Central memory CD4-positive, alpha-beta T cell (primary cell): Measurements from ENCODE around the gene SETD1A.

Experiments
- DNase-seq: peaks from one replicate; pipeline ENCODE4 v3.0.0; 2022

The SETD1A gene

DNA sequence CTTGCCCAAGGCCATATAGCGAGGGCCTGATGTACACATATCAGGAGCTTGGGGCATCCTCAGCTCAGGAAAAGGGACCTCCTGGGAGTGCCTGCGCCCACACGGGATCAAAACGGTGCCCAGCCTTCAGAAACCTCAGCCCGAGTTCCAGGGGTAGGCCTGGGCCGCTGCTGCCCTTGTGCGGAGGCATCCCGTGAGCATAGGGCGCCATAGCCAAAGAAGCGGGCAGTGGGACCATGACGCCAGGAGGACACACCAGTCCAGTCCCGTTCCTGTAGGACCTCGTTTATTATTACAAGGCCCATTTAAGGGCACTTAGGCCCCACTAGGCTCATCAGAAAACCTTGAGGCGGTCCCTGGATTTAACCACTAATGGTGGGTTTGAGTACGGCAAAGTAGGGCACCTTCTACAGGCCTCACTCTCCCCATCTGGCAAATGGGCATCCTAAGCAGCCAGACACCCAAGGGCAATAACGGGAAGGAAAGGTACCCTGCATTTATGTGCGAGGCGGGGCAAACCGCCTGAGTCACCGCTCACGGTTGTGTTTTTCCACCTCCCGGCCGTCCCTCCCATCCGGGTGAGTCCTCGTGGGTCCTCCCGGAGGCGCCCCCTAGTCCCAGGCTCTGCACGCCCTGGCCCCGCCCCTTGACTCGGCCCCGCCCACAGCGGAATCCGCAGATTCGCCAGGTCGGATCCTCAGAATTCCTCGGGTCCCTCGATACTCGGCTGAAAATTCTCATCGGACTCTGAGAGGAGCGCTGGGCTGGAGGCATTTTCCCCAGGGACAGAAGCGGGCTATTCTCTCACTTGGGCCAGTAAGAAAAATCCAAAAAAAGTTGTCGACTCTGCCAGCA lies 726 bp upstream of the SETD1A start:
- DNase-seq: peak; percentile 69

DNA sequence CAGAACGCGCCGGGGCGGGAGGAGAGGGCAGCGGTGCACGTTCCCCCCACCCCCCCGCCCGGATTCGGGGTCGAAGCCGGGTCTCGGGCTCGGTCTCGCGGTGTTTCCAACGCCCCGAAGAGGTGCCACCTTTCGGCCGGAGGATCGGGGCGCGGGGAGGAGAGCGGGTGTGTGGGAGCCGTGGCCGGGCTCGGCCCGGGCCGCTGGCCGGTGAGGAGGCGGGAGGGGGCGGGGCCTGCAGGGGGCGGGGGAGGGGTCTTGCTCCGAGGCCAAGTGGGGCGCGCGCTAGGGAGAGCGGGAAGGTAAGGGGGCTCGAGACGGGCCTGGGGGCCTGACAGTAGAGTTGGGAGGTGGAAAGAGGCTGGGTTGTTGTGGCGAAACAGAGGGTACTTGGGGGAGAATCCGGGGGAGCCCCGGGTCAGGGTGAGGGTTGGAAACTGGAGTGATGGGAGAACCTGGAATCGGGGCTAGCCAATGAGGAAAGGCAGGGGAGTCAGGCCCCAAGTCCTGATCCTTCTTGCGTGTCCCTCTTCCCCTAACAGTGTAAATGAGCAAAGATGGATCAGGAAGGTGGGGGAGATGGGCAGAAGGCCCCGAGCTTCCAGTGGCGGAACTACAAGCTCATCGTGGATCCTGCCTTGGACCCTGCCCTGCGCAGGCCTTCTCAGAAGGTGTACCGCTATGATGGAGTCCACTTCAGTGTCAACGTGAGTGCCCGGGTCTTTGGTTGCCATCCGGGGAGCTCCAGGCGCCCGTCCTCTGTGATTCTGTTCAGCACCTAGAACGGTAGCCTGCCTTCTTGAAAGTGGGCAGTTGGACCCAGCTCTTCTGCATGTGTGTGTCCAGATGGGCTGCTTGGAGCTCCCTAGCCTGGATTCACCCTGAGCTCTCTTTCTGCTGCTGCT lies 873 bp downstream of the SETD1A start:
- no peak for DNase-seq

DNA sequence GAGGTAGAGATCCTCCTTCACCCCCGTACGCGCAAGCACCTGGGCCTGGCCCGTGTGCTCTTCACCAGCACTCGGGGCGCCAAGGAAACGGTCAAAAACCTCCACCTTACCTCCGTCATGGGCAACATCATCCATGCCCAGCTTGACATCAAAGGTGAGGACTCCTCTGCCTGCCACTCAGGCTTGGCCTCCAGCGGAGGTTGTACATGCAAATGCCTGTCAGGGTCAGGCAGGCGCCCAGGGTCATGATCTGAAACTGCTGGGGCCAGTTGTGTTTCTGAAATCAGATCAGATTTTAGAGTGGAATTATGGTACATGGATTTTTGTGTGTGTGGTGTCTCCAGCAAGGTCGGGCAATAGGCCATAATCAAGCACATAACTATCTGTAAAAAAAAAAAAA lies 3.8 kb downstream of the SETD1A start:
- DNase-seq: no peak

DNA sequence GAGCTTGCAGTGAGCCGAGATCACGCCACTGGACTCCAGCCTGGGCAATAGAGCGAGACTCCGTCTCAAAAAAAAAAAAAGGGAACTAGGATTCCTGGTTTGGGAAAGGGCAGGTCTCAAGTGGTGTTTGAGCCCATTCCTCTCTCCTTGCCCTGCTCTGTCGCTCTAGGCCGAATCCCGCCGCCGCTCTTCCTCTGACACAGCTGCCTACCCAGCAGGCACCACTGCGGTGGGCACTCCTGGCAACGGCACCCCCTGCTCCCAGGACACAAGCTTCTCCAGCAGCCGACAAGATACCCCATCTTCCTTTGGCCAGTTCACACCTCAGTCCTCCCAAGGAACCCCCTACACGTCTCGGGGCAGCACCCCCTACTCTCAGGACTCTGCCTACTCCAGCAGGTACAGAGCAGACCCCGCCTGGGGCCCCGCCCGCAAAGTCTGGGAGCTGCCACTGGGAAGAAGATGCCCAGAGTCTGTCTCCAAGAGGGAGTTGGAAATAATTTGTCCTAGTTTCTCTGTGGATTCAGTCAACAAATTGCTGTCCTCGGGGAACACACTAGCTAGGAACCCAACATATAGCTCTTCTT lies 6.5 kb downstream of the SETD1A start:
- DNase-seq: no peak

DNA sequence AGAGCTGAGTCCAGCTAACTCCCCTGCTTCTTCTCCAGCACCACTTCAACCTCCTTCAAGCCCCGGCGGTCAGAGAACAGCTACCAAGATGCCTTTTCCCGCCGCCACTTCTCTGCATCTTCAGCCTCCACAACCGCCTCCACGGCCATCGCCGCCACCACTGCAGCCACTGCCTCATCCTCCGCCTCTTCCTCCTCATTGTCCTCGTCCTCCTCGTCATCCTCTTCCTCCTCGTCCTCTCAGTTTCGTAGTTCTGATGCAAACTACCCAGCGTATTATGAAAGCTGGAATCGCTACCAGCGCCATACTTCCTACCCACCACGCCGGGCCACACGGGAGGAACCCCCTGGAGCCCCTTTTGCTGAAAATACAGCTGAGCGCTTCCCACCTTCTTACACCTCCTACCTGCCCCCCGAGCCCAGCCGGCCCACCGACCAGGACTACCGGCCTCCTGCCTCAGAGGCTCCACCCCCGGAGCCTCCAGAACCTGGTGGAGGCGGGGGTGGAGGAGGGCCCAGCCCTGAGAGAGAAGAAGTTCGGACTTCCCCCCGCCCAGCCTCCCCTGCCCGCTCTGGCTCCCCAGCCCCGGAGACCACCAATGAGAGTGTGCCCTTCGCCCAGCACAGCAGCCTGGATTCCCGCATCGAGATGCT lies 7.1 kb downstream of the SETD1A start:
- no peak for DNase-seq

DNA sequence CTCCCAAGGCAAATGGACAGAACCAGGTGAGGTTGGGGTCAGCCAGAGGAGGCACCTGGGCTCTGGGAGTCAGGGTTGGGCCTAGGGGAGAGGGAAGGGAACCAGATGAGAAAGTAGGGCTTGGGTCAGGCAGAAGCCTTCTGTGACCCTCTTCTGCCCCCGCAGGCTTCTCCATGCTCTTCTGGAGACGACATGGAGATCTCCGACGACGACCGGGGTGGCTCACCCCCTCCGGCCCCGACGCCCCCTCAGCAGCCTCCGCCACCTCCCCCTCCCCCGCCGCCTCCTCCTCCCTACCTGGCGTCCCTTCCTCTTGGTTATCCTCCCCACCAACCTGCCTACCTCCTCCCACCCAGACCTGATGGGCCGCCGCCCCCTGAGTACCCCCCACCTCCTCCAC lies 7.9 kb downstream of the SETD1A start:
- DNase-seq: no peak

DNA sequence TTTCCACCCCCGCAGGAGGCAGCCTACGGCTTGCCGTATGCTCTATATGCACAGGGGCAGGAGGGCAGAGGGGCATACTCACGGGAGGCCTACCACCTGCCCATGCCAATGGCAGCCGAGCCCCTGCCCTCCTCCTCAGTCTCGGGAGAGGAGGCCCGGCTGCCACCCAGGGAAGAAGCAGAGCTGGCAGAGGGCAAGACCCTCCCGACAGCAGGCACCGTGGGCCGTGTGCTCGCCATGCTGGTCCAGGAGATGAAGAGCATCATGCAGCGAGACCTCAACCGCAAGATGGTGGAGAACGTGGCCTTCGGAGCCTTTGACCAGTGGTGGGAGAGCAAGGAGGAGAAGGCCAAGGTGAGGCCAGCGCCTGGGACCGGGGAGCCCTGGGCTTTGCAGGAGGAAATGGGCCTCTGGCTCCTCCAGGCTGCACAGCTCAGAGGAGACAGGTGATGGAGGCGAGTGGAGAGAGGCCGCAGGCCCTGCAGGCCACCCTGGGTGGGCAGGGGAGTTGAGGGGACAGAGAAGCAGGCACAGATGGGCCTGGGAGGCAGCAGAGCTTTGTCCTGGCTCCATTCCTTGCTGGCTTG lies 8.6 kb downstream of the SETD1A start:
- no peak for DNase-seq

DNA sequence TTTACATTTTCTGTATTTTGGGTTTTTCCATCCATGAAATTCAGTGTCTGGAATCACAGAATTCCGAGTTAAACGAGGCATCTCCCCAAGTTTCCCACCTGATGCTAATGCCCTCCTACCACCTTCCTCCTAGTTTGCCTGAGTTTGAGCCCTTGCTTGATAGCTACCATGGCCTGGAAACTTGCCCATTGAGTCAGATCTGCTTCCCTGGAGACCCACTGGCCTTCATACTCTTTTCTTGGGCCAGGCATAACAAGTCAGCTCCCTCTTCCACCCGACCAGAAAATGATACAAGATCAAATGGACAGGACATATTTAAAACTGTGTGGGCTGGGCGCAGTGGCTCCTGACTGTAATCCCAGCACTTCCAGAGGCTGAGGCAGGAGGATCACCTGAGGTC lies 10.2 kb downstream of the SETD1A start:
- no peak for DNase-seq

DNA sequence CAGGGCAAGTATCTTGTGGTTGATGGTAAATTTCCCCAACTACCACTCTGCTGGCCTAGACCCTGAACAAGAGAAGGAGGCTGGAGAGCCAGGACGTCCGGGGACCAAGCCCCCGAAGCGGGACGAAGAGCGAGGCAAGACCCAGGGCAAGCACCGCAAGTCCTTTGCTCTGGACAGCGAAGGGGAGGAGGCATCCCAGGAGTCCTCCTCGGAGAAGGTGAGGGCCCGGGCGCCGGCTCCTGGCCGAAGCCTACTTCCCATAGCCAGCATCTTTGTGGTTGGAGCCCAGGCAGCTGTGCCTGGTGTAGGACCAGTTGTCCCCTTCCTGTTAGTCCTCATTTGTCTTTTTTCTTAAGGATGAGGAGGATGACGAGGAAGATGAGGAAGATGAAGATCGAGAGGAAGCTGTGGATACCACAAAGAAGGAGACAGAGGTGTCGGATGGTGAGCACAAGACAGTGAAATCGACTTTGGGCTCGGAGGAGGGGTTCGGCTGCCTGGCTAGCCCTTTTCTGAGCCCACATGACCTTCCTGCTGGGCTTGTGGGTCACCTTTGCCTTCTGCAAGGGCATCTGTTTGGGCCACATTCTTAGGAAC lies 11.8 kb downstream of the SETD1A start:
- no peak for DNase-seq

DNA sequence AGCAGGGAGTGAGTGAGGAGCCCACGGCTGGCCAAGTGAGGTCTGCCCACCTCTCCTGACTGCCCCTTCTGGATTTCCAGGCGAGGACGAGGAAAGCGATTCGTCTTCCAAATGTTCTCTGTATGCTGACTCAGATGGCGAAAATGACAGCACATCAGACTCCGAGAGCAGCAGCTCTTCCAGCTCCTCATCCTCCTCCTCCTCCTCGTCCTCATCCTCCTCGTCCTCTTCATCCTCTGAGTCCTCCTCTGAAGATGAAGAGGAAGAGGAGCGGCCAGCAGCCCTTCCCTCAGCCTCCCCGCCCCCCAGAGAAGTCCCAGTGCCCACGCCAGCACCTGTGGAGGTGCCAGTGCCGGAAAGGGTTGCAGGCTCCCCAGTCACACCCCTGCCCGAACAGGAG lies 13.7 kb downstream of the SETD1A start:
- no peak for DNase-seq

DNA sequence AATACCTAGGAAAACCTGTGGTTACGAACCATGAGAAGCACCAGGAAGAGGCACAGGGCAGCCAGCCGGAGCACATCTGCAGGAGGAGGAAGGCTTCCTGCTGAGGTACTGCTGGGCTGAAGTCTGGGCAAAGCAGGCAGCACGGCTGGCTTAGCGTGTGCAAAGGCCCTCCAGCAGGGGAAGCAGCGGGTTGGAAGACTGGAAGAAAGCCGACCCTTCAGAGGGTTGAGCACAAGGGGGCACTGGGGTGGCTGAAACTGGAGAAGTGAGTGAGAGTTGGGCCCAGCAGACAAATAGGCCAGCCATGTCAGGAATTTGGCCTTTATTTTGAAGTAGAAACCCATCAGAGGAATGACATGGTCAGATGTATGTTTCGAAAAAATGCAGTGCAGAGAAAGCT lies 15.3 kb downstream of the SETD1A start:
- no peak for DNase-seq

DNA sequence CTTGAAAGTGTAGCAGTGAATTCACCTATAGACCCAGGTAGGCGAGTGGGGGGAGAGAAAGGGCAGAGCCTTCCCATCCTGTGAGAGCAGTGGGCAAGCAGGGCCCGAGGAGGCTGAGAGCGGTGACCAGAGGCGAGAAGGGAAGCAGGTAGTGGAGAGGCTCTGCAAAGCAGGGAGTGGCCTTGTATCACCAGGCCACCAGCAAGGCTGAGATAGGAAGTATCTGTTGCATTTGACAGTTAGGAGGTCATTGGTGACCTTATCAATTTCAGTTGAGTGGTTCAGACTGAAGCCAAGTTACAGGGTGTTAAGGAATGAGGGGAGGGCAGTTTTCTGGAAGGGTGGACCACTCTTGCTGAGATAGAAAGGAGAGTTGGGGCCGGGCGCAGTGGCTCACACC lies 16.8 kb downstream of the SETD1A start:
- DNase-seq: no peak

DNA sequence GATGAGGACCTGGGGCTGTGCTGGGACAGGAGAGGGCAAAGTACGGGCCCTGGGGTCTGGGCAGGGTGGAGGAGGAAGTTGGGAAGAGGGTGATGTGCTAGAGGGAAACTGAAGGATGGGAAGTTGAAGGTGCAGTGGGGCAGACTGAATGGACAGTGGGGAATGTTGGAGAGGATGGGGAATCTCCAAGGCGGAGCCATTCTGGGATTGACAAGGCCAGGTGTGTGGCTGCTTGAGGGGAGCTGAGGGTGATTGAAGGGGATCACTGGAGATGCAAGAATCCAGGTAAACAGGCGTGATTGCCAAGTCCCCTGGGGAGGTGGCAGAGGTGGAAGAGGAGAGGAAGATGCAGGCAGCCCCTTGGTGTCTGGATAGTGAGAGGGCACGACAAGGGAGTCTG lies 18.9 kb downstream of the SETD1A start:
- no peak for DNase-seq

DNA sequence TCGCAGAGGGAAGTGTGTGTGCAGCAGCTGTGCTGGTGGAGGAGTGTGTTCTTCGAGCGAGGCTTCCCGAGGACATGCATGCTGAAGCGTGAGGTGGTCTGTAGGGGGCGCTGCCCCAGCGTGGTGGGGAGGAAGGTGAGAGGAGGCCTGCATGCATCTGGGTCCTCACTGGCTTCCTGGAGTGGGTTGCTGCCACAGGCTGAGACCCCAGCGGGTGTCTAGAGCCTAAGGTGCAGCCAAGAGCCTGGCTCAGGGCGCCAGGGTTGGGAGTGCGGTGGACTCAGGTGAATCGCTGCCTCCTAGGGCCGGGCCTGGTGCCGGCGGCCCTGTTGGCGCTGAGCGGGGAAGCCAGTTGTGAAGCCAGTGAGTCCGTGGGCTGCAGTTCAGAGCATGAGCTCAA lies 19.9 kb downstream of the SETD1A start:
- no peak for DNase-seq

DNA sequence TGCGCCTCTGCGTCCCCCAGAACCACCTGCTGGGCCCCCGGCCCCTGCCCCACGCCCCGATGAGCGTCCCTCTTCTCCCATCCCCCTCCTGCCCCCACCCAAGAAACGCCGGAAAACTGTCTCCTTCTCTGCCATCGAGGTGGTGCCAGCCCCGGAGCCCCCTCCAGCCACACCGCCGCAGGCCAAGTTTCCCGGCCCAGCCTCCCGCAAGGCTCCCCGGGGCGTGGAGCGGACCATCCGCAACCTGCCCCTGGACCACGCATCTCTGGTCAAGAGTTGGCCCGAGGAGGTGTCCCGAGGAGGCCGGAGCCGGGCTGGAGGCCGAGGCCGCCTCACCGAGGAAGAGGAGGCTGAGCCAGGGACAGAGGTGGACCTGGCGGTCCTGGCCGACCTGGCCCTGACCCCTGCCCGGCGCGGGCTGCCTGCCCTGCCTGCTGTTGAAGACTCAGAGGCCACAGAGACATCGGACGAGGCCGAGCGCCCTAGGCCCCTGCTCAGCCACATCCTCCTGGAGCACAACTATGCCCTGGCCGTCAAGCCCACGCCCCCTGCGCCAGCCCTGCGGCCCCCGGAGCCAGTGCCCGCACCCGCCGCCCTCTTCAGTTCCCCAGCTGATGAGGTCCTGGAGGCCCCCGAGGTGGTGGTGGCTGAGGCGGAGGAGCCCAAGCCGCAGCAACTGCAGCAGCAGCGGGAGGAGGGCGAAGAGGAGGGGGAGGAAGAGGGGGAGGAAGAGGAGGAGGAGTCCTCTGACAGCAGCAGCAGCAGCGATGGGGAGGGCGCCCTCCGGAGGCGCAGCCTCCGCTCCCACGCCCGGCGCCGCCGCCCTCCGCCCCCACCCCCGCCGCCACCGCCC lies 21.8 kb downstream of the SETD1A start:
- DNase-seq: no peak

DNA sequence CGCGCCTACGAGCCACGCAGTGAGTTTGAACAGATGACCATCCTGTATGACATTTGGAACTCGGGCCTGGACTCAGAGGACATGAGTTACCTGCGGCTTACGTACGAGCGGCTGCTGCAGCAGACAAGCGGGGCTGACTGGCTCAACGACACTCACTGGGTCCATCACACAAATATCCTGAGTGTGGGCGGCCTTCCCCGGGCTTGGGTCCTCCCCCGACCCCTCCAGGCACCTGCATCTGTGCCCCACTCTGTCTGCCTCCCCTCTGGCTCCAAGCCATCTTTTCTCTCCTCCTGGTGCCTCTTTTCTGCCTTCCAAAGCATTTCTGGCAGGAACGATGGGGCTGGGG lies 22.4 kb downstream of the SETD1A start:
- DNase-seq: no peak

DNA sequence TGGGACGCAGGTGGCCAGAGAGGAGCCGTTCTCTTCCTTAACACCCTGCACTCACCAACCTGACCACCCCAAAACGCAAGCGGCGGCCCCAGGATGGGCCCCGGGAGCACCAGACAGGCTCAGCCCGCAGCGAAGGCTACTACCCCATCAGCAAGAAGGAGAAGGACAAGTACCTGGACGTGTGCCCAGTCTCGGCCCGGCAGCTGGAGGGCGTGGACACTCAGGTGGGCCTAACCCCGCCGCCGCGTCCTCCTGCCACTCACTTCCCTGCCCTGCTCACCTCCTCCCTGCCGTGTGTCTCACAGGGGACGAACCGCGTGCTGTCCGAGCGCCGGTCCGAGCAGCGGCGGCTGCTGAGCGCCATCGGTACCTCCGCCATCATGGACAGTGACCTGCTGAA lies 22.9 kb downstream of the SETD1A start:
- no peak for DNase-seq

DNA sequence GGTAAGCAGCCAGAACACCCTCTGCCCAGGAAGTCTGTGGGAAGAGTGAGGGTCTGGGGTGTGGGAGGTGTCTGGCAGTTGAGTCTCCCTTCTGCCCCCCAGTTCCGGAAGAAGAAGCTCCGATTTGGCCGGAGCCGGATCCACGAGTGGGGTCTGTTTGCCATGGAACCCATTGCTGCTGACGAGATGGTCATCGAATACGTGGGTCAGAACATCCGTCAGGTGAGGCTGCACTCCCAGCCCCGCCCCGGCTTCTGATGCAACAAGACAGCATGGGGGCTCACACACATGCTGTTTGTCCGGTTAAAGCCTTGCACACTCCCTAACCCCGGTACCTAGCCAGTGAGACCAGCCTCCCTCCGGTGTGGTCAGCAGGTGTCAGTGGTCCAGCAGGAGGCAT lies 23.4 kb downstream of the SETD1A start:
- no peak for DNase-seq

DNA sequence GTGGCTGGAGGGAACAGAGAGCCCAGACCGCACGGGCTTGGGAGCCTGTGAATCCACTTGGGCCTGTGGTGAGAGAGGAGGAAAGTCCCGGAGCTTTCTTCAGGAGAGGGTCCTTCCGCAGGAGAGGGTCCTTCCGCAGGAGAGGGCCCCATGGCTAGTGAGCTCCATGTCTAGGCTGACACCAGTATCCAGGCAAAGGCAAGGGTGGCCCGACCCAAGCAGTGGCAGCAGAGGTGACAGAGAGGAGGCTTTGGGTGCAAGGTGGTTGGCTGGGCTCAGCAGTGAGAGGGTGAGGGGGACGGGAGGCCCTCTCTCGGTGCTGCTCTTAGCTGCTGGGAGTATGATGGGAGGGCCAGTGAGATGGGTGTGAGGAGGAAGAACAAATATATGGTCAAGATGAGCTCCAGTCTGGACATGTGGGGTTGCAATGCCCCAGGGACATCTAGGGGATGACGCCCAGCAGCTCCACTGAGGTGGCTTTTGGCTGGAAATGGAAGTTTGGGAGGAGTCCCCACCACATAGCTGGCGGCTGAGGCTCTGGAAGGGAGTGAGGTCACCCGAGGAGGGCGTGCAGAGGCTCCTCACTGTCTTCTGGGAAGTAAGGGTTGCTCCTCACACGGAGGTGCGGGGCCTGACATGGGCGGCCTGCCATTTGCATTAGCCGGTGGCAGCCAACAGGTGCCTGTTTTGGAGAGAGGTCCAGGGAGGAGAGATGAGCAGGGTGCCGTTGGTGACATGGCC lies 25.2 kb downstream of the SETD1A start:
- no peak for DNase-seq

DNA sequence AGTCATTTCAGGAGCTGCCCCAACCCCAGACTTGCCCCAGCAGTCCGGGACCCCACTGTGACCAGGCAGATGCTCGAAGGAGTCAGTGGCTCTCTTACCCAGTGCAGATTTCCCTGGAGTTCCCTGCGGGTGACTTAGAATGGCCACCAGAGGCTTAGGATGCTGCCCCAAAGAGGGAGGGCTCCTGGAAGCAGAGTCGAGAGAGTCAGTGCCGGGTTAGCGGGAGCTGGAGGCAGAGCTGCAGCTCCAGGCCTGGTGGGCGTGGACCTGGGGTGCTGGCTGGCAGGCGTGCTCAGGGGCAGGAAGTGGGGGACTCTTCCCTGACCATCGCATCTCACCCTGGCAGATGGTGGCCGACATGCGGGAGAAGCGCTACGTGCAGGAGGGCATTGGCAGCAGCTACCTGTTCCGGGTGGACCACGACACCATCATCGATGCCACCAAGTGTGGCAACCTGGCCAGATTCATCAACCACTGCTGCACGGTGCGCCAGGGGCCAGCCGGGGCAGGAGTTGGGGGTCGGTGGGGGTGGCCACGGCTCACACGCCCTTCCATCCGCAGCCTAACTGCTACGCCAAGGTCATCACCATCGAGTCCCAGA lies 25.8 kb downstream of the SETD1A start:
- no peak for DNase-seq
